ENCODE measurements around the gene LRP2BP.

DNA sequence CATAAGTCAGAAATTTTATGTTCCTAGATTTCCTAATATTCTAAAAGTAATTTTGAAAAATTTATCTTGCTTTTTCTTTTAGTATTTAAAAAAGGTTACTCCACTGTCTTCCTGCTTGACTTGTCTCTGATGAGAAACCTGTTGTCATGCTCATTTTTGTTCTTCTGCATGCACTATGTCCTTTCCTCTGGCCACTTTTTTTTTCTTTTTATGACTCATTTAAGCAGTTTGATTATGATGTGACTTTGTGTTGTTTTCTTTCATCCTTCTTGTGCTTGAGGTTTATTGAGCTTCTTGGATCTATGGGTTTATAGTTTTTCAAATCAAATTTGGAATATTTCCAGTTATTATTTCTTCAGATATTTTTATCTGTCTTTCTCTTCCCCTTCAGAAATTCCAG lies 42.1 kb upstream of the LRP2BP start:
- TF ChIP-seq RNF2 (IDR thresholded peaks at IDR 0.05; ENCODE audit: borderline replicate concordance, low read depth) (no peak), ZSCAN20 (CRISPR knock-in tag; IDR thresholded peaks at IDR 0.05) (no peak)
